ENCODE data around the gene UBE2O.

Gene UBE2O

DNA sequence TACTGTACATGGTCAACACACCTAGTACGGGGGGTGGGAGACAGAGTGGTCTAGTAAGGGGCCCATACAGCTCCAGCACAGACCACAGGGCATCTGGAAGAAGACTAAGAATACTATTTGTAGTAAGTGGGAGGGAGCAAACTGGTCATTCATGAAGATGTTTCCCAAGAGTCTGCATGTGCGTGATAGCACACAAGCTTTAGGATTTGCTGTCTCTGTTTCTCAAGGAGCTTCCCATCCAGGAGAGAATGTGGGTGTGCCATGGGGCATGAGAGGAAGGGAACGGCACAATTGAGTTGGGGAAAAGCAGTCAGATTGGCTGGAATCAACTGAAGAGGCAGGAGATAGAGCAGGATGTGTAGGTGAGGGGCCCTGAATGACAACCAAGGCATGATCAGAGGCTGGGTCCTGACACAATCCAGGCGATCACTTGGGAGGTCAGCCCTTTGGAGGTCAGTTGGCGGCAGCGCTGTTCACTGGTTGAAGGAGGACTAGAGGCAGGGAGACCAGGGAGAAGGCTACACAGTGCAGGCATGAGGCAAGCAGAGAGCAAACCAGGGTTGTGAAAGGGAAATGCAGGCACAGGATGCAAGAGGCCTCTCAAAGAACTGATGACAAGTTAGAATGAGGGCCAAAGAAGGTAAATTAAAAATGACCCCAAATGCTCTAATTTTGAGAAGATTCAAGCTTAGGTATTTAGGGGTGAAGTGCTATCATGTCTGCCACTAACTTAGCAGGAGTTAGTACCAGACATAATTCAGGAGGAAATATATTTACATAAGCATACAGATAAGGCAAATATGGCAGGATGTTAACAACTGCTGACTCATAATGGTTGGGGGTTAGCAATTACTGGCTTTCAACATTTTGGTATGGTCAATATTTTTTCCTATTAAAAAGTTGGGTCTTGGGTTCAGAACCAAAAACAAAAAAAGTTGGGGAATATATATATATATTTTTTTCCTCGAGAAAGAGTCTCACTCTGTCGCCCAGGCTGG, 10.3 kb downstream of the UBE2O start:
- in situ Hi-C loops (cut with MboI; ENCODE audit: low sequenced_read_pairs), result no loop called here

DNA sequence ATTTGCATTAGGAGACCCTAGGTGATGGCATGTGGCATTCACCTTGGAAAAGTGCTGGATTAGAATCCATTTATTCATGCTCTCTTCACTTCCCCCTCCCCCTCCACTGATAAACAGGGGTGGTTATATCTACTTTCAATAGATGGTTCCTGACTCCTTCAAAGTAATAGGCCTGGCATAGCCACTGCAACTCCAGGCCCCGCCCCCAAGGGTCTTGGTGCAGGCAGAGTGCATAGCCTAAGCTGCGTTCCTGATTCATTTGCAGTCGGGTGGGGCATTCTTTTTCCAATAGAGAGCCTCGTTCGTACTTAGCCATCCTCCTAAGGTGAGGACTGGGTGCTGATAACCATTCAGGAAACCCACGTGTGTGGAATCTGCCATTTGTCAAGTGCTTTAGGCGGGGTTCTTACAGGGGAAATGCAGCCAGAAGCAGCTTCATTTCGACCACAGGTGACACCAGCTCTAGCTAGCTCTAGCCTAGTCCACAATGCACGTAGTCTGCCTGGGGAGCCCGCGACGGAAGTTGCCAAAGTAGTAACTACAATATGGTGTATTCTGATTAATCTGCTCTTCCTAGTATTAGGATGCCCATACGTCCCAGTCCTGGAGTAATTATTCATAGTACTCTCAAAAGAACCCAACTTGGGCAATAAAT, 11.1 kb downstream of the UBE2O start:
- in situ Hi-C loops (cut with MboI; ENCODE audit: low sequenced_read_pairs), result no loop called here

DNA sequence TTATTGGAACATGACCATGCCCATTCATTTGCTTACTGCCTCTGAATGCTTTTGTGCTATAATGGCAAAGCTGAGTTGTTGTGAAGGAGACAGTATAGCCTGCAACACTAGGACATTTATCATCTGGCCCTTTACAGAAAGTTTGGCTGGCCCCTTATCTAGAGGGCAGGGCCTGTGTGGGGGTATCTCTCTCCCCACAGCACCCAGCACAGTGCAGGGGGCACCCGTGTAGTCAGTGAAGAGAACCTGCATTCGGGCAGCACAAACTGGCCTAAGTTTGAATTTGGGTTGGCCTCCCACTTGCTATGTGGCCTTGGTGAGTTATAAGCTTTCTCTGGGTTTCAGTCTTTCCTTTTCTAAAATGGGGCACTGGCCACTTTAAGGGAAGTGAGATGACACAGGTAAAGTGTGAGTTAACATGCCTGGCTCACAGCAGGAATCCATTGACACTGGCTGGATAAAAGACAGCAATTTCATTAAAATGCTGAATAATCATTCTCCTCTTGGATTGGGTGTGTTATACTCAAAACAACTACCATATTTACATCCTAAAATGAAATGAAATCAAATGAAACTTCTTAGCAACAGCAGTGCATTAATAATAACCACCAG, 12.1 kb downstream of the UBE2O start:
- in situ Hi-C loops (cut with MboI; ENCODE audit: low sequenced_read_pairs), result no loop called here

DNA sequence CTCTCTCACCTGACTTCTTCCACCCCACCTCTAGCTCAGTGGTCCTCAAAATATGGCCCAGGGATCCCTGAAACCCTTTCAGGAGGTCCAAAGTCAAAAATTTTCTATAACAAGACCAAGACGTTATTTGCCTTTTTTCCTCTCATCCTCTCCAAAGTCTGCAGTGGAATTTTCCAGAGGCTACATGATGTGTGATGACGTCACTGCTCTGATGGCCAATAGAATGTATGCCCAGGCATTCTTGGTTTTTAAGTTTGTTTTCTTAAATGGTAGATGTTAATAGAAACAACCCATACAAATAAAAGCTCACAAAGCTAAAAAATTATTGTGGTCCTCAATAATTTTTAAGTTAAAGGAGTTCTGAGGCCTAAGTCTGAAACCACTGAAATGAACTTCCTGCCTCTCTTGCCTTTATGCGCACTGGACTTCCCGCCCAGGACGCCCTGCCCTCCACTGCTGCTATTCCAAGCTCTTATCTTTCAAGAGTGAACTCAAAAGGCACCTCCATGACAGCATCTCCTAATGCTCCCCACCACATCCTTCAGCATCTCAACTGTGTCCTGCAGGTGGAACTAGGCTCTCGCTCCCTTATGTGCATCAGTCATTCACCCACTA, 13.5 kb downstream of the UBE2O start:
- in situ Hi-C loops (cut with MboI; ENCODE audit: low sequenced_read_pairs), result no loop called here

DNA sequence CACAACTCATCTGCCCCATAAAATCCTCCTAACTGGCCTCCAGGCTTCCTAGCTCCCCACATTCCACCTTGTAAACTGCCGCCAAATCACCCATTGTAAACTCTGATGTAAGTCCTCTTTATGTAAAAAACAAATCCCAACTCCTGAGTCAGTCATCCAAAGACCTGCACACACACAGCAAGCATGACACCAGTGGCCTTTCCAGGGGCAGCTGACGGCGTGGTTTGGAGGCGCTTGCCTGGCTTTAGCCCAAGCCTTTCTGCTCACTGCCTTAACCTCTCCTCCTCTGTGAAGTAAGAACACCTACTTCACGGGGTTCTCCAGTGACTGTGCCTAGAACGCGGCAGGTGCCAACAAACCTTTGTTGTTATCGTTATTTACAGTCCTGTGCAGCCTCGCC, 14.0 kb downstream of the UBE2O start:
- in situ Hi-C loops (cut with MboI; ENCODE audit: low sequenced_read_pairs), result no loop called here

DNA sequence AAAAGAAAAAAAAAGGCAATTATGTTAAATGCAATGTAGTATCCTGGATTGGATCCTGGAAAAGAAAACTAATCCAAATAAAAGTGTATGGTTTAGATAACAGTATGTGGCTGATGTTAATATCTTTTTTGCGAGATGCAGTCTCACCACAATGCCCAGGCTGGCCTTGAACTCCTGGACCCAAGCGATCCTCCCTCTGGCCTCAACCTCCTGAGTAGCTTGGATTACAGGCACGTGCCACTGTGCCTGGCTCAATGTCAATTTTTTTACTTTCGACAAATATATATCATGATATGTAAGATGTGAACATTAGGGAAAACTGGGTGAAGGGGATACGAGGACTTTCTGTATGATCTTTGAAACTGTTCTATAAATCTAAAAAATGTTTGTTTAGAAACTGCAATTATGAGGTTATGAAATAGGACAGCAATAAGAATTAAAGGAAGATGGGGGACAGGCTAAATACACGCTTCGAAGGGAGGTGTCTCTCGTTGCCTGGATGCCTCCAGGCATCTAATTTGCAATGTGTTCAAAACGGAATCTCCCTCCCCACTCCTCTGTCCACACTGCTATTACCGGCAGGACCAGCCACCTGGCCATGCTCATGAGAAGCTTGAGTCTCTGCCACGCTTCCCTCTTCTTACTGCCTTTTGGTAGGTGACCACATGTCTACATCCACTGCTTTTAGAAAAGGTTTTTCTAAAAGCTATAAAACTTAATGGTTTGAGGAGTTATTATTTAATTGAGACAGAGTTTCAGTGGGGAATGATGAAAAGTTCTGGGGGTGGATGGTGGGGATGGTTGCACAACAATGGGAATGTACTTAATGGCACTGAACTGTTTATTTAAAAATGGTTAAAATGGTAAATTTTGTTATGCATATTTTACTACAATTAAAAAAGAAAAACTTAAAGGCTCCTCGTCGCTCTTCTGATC, 15.2 kb downstream of the UBE2O start:
- in situ Hi-C loops (cut with MboI; ENCODE audit: low sequenced_read_pairs), result no loop called here

DNA sequence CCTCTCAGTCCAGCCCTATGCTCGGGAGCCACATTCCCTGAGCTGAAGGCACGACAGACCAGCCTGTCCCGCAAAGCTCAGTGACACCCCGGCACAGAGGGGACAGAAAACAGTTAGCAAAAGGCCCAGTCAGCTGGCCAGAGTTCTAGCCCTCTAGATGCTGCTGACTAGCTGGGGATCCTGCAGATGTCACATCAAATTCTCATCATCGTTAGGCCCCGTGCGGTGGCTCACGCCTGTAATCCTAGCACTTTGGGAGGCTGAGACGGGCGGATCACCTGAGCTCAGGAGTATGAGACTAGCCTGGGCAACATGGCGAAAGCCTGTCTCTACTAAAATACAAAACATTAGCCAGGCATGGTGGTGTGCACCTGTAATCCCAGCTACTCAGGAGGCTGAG, 17.2 kb downstream of the UBE2O start:
- in situ Hi-C loops (cut with MboI; ENCODE audit: low sequenced_read_pairs), result no loop called here

DNA sequence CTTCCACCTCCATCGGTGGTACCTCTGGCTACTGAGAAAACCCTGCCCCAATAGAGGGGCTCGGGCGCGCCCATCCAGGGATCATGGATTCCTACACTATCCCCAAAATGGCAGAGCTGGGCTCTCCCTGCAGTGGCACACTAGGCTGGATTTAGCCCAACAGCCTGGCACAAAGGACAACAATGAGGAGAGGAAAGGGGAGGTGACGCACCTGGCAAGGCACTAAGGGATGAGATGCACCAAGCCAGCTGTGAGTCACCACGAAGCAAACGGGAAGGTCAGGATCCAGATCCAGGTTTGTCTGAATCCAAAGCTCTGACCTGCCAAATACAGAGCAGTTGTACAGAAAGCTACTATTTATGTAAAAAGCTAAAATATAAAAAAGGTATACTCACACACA, 18.1 kb downstream of the UBE2O start:
- in situ Hi-C loops (cut with MboI; ENCODE audit: low sequenced_read_pairs), result no loop called here

DNA sequence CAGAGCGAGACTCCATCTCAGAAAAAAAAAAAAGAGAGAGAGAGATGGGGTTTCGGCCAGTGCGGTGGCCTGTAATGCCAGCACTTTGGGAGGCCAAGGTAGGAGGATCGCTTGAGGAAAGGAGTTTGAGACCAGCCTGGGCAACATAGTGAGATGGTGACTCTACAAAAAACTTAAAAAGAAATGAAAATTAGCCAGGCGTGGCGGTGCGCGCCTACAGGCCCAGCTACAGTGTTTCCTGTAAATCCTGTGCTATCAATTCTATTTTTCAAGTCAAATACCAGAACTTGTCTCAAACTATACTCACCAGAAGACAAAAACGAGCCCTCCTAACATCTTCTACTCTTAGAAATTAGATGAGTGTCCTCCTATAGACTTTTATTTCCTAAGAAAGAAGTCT, 19.3 kb downstream of the UBE2O start:
- in situ Hi-C loops (cut with MboI; ENCODE audit: low sequenced_read_pairs), result no loop called here

DNA sequence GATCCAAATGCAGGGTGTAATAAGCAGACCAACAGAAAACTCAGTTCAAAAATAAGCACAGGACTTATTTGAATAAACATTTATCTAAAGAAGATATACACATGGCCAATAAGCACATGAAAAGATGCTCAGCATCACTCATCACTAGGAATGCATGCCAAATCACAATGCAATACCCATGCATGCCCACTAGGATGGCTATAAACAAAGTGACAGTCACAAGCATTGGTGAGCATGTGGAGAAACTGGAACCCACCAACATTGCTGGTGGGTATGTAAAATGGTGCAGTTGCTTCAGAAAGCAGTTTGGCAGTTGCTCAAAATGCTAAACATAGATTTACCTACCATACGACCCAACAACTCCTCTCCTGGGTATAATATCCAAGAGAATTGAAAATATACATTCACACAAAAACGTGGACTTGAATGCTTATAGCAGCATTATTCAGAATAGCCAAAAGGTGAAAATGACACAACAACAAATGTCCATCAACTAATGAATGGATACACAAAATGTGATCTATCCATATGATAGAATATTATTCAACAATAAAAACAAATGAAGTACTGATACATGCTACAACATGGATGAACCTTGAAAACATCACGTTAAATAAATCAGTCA, 20.1 kb downstream of the UBE2O start:
- in situ Hi-C loops (cut with MboI; ENCODE audit: low sequenced_read_pairs), result no loop called here

DNA sequence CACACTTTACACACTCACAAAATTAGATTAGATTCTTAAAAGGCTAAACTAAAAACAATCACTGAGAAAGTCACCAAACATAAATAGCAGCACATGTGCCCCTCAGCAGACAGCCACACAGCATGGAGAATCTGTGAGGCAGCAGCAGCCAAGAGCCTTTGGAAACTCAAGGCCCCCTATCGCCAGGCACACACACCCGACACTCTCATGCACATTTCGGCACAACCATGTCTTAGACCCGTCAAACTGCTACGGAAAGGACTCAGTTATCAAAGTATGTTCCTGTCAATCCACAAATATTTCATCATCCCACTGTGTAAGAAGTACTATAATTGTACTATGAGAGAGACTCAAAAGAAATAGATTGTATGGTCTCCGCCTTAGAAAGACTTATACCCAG, 20.9 kb downstream of the UBE2O start:
- in situ Hi-C loops (cut with MboI; ENCODE audit: low sequenced_read_pairs), result no loop called here

DNA sequence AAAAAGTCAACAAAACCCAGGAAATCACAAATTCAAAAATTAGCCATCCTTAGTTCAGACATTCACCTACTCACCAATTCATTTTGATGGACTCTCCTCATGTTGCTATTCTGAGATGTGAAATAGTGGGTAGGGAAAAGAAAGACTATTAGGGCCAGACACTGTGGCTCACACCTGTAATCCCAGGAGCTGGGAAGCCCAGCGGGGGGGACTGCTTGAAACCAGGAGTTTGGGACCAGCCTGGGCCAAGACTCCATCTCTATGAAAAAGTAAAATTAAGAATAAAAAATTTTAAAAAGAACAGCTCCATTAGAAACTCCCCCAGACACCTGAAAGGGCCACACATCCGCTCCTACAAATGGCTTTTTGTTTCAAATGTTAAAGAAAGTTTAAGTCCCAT, 21.4 kb downstream of the UBE2O start:
- in situ Hi-C loops (cut with MboI; ENCODE audit: low sequenced_read_pairs), result no loop called here

DNA sequence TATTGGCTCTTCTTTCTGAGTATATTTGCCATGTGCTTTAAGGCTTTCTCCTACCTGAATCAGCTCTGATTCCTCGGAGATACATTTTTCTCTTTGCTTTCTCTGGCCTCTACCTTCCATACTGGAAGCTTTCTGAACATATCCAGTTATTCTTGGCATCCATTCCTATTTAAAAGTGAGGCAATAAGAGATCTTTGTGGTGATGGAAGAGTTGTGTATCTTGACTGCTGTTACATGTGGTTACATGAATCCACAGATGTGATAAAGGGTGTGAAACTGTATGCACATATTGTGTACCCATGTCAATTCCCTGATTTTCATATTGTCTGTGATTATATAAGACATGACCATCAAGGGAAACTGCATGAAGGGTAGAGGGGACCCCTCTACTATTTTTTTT, 24.4 kb downstream of the UBE2O start:
- in situ Hi-C loops (cut with MboI; ENCODE audit: low sequenced_read_pairs), result no loop called here

DNA sequence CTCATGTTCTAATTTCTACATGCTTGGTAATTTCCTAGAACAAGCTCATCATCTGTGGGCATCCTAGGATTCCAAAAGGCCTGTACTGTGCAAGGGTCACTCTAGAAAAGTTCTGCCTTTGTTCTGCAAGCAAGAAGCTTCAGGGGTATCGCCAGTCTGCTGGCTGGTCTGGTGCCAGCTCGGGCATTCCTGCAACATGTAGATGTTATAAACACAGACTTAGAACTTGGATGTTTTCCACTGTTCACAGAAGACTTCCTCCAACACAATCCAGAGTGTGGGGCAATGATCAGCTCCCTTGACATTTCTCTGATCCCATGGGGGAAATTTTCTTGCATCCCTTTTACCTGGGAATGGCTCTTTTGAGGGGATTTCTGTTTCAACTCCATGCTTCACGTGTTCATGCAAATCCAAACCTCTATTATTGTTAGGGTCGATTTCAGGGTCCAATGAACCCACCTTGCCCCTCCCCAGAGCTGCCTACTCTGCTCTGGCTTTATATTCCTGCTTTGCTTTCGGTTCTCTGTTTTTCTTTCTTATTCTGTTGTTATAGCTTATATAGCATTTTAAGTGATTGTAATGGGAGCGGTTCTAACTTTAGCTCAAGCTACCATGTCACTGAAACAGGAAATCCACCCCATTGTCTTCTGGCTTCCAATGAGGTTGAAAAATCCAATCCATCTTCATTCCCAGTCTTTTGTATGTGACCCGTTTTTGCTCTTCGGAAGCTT, 25.3 kb downstream of the UBE2O start:
- in situ Hi-C loops (cut with MboI; ENCODE audit: low sequenced_read_pairs), result no loop called here

DNA sequence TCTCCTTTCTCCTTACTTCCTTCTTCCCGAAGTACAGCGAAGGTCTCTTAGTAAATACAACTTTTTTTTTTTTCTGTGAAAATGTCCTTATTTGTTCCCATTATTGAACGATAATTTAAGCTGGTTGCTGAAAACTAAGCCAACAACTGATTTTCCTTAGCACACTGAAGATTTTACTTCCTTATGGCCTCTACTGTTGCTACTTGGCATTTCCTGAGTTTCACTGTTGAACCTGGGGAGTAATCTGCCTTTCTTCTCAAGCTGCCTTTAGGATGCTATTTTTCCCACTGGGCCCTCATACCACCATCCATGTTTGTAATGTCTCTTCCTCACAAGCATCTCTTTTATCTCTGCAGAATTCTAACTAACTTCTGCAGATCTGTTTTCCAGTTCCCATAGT, 26.1 kb downstream of the UBE2O start:
- in situ Hi-C loops (cut with MboI; ENCODE audit: low sequenced_read_pairs), result no loop called here

DNA sequence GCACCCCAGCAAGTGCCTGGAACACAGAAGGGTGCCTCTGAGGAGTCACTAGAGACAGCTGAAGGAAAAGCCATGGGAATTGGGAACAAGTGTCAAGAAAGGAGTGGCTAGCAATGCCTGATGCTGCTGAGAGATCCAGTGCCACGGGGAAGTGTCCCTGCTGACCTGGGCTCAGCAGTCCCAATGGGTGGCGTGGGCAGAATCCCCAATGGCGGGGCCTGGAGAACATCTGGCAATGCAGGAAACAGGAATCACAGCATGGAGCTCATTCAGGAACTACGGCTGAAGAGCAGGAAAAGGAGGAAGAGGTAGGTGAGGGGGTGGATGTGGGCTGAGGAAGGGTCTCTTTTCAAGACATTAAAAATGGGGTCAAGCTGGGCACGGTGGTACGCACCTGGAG, 30.1 kb downstream of the UBE2O start:
- in situ Hi-C loops (cut with MboI; ENCODE audit: low sequenced_read_pairs), result loop anchor here (25.0 kb wide), 1 partner anchor 89 kb away; the partner anchor contains the start of gene RHBDF2

DNA sequence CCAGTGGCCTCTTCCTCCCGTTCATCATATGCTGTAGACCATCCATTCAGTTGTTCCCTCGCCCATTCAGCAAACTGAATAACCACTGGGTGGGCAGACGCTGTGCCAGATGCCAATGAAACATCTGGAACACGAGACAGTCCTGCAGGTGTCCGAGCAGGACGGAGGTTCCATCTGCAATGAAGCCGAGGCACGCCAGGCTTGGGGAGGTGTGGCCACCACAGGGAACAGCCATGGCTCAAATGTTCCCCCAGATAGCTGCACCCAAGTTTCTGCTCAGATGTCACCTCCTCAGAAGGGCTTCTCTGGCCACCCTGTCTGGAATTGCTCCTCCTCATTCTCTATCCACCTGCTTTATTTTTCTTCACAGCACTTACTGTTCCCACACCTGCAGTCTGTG, 30.5 kb downstream of the UBE2O start:
- in situ Hi-C loops (cut with MboI; ENCODE audit: low sequenced_read_pairs), result loop anchor here (25.0 kb wide), 1 partner anchor 90 kb away; the partner anchor contains the start of gene RHBDF2

DNA sequence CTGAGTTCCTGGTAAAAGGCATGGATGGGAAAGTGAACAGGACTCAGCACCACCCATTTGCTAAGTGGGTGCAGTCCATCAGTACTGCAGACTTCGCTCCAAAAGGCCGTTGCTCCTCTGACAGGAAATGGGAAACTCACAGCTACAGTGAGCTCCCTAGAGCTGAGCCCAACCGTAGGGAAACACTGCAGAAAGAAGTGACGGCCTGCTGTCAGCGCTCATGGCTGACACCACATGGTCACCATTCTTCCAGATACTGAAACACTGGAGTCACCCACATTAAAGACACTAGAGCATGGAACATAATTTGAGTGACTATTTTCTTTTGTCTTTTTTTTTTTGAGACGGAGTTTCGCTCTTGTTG, 31.9 kb downstream of the UBE2O start:
- in situ Hi-C loops (cut with MboI; ENCODE audit: low sequenced_read_pairs), result loop anchor here (25.0 kb wide), 1 partner anchor 91 kb away; the partner anchor contains the start of gene RHBDF2
